HG02798 (cell line): Measurements from ENCODE around the gene MACROD2.

Experiments used
- ATAC-seq: cut with Tn5 transposase; IDR thresholded peaks from one replicate; pipeline ENCODE4 v1.9.1; 2021; ENCODE audit warnings: mild to moderate bottlenecking; ENCODE audit not compliant: unreplicated experiment, poor library complexity

Gene MACROD2

DNA sequence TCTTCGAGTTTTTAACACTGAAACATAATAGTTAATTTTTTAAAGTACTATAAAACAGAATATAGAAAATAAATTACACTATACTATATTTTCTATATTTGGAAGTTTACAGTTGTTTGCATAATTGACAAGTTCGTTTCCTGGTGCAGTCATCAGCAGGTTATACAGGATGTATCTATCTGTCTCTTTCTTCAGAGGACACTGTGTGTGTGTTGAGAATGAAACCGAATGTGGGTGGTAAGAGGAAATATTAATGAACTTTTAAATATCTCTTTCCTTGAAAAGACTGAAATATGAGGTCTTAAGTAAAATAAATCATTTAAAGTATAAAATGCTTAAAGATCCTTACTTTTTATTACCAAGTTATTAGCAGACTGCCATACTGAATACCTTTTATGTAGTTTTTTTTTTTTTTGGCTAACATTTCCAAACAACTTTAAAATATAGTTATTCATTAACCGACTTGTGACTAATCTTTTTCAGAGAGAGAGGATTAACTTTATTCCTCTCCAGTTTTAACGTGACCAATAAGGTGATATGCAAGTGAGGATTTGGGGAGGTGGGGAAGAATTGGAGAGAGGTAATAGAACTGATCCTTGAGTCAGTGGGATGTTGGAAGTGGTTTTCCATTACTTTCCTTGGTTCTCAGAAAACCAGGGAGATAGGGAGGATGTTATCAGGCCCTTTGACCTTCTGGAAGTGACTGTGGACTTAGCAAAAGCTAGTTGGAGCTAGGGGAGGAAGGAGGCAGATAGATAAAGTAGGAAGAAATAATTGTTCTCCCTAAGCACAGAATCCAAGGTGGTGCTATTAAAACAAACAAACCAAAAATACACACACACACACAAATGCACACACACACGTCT is 722.1 kb downstream of the MACROD2 start:
- ATAC-seq = peak; percentile 85

DNA sequence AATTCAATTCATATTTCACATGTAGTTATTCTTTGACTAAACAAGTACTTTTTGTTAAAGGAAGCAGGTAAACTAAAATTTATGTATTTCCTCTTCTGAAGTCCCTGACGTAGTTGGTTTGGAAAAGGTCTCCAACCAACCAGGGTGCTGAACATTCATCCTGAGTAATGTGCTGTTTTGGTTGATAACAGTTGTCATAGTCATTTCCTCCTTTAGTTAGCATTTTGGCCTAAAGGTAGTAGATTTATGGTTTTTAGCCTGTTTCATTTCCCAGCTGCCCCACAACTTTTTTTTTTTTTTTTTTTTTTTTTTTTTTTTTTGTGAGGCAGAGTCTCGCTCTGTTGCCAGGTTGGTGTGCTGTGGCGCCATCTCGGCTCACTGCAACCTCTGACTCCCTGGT is 724.9 kb downstream of the MACROD2 start:
- no peak for ATAC-seq

DNA sequence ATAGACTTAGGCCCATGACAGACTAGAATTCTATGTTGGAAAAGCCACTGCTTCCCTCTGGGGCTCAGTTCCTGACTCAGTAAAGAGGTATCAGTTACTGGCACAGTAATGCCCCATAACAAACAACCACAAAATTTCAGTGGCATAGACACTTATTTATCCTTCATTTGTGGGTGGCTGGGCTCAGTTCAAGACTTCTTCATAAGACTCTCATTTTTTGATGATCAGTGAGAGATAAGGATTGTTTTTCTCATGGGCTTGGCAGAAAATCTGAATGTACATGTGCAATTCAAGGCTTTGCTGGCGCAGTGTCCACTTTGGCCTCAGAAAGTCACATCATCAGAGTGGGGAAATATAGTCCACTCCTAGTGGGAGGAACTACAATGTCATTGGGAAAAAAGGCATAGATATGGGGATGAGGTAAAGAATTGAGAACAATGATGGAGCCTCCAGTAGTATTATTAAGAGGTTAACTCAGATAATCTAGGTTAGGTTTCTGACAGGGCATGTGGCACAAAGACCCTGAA is 726.7 kb downstream of the MACROD2 start:
- no peak for ATAC-seq

DNA sequence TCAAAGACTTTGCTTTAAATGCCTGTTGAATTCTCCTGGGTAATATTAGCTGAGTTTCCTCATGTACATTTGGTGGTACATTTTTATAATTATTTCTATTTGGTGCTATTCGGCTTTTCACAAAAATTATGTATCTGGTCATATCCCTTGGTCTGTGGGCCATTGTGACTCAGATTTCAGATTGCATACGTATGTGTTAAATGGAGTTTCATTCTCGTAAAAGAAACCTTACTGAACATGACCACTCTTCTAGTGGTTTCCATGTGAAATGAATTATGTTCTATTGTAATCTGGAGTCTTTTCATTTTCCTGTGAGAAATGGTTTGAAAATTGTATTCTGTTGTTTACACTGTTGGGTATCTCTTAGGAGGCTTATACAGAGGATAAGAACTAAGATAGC is 728.3 kb downstream of the MACROD2 start:
- no peak for ATAC-seq

DNA sequence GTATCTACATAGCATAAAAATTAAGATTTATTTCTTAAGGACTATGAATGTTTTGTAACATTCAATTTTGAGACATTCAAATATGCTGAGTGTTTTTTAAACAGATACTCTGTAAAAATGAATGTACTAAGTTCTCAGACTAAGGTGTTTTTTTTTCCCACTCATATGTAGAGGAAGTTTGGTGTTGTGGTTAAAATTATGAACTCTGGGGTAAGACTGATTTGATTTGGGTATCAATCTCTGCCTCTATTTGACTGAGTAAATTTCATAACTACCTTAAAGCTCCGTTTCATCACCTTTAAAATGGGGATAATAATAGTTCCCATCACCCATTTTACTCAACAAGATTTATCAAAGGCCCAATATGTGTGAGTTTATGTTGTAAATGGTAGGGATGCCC is 728.7 kb downstream of the MACROD2 start:
- no peak for ATAC-seq

DNA sequence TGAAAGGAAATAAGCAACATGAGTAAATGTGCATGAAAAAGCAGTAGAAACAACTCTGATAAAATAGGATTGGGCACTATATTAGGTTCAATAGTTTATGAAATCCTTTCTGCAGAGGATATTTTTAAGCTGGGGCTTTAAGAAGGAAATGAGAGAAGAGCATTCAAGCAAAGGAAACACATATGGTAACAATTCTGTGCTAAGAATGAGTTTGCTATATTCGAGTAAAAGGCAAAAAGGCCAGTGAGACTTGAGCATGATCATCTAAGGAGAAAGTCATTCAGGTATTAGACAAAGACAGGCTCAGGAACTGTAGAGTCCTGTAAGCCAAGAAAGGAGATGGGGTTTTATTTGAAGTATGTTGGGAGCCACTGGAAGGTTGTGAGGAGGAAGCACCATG is 729.2 kb downstream of the MACROD2 start:
- ATAC-seq = no peak

DNA sequence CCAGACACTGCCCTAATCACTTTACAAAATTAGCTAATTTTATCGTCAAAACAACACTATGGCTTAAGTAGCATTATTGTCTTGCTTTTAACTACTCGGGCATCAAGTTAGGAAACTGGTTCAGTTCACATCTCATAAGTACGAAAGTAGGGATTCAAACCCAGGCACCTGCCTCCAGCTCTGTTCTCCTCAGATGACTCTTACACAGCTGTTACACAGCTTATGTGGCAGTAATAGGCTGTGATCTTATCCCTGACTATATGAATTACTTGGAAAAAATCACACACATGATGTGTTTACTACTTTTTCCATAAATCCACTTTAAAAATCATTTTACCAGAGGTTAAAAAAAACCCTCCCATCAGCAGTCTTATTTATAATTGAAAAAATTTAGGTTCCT is 731.3 kb downstream of the MACROD2 start:
- no peak for ATAC-seq

DNA sequence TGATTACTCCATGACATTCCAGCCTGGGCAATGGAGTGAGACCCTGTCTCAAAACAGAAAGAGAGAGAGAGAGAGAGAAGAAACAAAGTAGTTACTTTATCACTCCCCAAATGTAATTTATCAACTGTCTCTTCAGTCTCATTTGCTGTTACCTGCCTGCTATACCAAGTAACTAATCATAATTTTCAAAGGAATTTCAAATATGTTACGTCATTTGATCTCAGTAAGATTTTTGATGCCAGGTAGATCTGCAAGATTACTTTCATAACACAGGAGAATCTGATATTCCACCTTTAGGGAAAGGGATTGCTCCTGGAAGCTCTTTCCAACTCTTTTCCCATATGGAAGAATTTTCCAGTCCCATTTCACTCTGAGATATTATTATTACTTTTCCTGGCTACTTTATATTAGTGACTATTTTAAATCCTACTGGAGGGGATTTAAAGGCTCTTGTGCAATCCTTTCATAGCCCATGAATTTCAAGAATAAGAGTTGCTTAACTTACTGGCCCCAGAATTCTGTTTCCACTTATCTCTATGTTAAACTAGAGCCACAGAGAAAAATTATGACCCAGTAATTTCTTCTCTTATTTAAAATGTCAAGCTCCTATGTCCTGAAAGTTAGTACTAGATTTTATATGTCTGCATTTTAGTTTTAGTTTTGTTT is 732.3 kb downstream of the MACROD2 start:
- ATAC-seq = no peak

DNA sequence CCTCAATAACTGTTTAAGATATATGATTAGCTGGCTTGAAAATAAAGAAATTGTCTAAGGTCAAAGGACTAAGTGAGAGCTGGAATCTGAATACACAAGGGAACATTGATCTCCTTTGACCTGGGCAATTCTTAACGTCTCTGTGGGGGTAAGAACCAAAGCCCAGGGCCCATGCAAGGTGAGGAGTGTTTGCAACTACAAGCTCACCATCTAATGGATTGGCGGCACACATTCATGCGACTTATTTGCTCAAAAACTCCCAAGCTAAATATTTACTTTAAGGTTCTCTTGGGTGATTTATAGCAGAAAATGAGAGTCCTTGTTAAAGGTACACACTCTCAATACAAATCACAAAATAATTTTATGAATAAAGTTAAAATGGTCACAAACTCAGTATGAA is 734.1 kb downstream of the MACROD2 start:
- no peak for ATAC-seq

DNA sequence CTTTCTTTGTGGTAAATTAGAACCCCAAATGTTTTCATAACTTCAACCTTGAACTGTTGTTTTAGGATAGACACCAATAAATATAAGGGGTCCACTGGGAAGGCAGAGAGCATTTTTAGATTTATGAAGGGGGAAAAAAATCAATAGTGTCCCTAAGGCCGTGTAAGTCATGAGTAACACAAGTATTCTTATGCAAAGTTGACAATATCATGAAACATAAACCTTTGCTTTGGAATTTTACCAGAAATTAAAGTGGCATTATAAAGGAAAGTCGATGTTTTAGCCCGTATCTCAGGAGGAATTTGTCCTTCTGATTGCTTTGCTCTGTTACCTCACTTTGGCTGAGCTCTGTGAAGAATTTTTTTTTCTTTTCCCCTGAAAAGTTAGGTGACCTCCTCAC is 737.0 kb downstream of the MACROD2 start:
- no peak for ATAC-seq

DNA sequence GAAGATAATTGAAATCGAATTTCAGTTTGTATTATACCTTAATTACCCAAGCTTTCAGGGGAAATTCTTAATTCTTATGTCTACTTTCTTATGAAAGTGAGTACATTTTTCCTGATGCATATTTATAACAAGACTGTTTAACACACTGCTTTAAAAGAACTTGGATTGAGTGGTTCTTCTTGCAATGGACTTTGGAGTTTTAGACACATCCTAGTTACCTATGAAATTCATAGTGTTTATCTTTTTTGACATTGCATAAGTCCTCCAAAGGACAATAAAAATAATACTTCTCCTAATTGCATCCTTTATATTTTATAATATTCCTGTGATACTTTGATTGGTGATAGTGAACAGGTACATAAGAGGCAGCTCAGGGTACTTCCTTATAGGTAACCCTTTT is 737.7 kb downstream of the MACROD2 start:
- no peak for ATAC-seq

DNA sequence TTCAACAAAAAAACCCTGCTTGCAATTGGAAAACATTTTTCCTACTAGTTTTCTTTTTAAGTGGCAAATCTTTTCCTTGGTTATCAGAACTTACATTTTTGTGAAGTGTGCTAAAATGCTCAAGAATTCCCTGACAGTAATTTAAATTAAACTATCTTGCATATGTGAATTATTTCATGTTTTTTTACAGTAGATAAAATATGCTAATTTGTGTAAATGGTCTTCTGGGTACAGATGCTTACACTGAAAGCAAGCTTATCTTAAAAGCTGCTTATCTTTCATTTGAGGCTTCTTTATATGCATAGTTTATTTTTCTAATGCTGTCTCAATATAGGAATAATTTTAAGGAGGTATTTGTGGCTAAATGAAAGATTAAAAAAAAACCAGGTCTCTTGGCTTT is 745.1 kb downstream of the MACROD2 start:
- no peak for ATAC-seq

DNA sequence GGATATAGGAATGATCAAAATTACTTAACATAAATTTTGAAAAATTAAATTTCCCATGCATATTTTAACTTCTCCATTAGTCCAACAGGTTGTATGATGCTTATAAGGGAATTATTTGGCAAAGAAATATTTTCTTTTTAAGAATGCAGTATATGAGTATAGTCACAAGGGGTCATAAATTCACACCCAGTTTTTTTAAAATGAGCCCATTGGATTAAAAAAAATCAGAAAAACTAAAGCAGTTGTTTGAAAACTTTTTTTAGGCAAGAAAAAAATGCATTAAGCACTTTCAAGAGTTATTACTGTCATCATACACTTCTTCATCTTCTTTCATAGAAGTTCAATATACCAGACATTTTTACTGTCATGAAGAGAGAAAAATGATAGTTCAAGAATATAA is 746.3 kb downstream of the MACROD2 start:
- ATAC-seq = no peak

DNA sequence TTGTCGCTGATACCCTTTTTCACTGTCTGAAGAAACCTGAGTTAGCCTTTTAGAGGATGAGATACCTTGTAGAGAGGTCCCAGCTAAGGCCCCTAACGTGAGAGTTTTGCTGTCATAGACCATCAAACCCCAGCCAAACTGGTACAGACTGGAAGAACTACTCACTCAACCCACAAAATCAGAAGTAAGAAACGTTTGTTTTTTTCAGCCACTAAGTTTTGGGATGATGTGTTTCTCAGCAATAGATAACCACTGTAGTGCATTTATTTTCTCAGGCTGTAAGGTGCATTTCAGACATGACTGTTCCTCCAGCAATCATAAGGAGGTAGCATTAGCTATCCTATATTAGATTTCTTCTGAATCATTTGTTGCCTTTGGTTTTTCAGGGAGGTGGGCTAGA is 749.4 kb downstream of the MACROD2 start:
- peak; percentile 80 for ATAC-seq

DNA sequence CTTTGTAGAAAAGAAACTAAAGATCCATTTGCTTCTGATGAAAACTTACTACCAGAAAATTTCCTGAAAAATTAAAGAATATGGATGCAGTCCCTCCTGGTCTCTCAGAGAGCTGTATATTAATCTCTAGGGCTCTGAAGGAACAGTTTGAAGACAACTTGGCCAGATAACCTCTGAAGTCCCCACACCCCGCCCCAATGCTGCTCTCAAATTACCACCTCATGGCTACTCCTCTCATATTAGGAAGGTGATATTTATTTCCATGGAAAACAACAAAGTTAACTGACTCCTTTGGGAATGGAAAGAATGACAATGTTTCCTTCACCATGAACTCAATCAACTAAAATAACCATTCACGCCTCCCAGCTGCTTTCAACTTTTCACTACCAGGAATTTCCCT is 750.5 kb downstream of the MACROD2 start:
- no peak for ATAC-seq

DNA sequence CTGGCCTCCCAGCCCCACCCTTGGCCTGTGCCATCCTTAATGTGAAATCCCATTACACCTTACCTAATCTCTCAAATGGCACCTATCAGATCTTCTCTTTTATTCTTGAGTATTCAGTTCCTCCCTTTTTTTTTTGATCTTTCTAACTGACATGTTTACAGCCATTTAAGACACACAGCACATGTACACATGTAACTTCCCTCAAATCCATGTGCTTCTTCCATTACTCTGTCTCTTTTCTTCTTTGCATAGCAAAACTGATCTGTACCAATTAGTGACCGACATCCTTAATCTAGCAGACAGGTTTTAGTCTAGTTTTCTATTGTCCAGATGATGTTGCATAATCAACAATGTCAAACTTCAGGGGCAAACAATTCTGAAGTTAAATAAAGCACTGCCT is 755.9 kb downstream of the MACROD2 start:
- no peak for ATAC-seq

DNA sequence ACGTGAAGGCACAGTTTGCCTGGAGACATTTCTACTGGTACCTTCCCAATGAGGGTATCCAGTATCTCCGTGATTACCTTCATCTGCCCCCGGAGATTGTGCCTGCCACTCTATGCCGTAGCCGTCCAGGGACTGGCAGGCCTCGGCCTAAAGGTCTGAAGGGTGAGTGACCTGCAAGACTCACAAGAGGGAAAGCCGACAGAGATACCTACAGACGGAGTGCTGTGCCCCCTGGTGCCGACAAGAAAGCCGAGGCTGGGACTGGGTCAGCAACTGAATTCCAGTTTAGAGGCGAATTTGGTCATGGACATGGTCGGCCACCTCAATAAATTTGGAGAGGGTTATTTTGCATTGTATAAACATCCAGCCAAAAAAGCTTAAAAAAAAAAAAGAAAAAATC is 762.4 kb downstream of the MACROD2 start:
- no peak for ATAC-seq

DNA sequence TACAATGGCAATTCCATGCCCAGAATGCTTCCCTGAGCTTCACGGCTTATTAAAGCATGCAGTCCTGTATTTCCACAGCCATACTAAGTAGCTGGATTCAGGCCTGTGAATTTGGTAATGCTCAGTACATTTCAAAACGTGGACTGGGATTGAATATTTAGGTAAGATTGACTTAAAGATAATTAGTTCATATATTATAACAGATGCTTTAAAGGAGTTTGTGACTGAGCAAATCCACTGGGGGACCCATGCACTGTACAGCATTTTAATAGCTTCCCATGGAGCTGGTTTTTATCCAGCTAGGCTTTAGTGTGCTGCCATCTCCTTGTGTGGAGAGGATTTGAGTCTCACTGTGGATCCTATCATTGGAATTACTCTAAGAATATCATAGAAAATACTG is 763.0 kb downstream of the MACROD2 start:
- ATAC-seq = no peak

DNA sequence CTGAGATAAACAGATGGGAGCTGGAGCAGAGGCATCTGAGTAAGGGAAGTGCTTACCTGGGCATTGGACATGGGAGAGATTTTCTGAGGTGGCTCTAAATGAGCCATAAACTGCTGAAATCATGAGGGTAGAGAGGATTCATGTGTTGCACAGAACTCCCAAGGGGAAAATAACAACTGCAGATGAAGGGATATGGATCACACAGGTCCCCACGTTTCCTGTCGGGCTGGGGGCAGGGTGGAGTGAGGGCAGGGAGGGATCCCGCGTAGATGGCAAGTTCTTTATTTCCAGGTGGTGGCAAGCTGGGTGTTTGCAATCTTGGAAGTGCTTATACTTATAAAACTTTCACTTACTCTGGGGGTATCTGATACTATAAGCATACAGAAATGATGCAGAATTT is 764.7 kb downstream of the MACROD2 start:
- no peak for ATAC-seq

DNA sequence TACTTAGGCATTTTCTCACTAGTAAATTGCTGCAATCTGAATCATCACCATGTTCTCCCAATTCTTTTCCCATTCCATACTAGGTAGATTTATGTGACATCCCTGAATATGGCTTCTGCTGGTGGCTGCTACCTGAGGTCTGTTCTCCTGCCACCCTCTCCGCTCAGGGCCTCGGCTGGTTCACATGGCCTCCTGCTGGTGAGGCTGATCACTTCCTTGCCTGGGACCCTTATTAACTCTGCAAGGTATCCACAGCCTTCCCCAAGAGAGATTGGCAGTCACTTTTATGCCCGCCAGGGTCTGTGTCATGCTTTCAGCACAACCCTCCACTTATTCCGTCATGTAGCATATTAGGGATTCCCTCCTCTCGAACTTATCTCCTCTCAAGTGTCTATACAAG is 766.6 kb downstream of the MACROD2 start:
- ATAC-seq = no peak

DNA sequence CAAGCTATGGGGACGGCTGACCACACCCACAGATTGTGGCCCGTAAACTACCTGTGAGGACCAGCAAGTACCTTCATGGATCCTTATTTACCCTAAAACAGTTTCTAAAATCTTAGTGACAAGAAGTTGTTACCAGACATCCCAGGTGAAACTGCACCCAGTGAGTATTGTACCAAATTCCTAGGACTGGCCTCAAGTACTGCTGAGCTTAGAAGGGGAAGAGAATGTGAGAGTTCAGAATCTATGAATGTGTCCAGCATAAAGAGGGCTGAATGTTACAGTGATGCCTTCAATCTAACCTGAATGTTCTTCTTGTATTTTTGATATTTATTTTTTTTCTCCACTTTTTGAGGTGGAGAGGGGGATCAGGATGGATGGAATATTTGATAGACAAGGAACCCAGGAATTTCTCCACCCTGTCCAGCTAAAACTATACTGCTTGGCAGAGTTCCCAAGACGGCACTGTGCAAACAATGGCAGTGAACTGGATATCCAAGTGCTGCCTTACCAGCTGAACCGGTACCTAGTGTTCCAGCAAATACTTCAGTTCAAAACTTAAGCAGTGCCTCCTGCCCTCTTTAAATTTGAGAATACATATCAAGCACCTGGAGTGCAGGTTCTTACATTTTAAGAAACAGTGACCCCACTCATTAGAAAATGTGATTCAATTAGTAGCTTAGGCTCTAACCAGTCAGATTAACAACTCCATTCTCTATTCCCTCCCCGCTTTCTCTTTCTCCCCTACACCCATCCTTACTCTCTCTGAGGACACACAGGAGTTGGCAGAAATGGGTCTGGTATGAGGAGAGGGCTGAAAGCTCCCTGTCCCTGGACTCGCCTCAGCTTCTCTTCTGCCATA is 769.4 kb downstream of the MACROD2 start:
- ATAC-seq = no peak
